T-helper 9 cell (primary cell): Measurements from ENCODE around the gene RBM5.

Source experiments
- DNase-seq: peaks from one replicate; pipeline ENCODE4 v3.0.0-alpha.2; 2020

The RBM5 gene

DNA sequence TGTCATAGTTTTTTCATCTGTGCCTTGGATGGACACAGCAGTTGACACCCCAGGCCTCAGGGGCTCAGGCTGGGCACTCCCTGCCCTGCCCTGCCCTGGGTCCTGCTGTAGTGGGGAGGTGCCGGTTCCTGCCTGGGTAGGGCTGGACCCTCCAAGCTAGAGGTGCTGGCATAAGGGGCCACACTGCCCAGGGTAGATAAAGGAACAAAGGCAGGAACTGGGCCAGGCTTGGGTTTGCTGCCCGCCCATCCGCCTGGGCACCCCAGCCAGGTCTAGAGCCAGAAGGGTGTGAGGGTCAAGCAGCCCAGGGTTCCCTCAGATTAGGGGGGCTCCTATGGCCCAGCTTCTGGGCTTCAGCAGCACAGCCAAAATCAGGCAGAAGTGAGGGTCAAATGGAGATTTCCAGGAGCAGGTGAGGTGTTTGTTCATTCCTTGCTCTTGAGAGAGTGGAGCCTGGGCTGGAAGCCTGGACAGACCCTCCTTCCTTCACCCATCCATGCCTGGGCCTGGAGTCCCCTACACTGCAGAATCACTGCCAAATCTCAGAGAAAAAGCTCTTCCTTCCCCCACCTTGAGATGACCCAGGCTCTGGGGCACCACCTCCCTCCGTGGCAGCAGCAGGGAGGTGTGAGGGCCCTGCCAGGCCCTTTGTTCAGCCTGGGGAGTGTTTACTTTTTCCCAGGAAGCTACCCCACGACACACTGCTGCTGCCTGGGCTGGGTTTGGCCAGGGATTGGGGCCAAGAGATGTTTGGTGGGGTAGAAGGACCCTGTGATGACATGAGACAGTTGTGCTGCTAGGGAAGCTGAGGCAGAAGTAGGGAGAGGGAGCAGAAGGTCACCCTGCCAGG, 73.5 kb downstream of the RBM5 start:
- no peak for DNase-seq

DNA sequence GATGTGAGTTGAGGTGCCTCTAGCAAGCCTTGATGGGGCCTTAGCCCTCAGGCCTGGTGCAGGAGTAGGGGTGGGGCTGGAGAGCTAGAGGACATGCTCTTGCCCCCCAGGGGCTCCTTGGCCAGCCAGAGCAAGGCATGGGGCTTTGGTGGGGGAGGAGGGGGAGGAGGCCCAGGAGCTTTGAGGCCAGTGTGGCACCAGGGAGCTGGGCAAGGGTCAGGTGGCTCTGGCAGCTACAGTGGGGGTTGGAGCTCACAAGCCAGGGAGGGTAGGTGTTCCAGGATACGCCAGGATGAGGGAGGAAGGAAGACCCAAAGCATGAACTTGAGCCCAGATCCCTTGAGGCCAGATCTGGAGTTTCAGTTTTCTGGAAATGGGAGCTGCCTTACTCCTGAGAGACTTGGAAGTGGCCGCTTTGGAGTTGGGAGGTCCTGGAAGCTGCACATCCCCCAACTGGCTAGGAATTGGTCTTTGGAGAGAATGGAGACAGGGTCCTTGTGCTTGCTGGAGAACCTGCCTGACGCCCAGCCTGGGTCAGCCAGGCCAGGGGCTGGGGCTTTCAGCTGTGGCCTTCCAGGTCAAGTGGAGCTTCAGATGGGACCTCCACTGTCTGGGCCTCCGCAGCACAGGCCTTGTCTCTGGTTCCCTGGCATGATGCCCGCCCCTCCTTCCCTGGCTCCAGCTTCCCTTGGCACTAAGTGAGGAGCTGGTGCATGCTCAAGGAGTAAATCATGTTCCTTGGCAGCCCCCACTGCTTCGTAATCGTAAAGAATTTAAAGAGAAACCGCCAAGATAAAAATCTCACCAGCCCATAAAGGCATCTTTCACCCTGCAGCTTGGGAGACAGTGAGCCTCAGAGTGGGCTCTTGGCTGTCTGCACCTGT, 75.1 kb downstream of the RBM5 start:
- DNase-seq, result no peak

GRCh38 chr3:50164481-50164880, 75.8 kb downstream of the RBM5 start:
- DNase-seq, result no peak

DNA sequence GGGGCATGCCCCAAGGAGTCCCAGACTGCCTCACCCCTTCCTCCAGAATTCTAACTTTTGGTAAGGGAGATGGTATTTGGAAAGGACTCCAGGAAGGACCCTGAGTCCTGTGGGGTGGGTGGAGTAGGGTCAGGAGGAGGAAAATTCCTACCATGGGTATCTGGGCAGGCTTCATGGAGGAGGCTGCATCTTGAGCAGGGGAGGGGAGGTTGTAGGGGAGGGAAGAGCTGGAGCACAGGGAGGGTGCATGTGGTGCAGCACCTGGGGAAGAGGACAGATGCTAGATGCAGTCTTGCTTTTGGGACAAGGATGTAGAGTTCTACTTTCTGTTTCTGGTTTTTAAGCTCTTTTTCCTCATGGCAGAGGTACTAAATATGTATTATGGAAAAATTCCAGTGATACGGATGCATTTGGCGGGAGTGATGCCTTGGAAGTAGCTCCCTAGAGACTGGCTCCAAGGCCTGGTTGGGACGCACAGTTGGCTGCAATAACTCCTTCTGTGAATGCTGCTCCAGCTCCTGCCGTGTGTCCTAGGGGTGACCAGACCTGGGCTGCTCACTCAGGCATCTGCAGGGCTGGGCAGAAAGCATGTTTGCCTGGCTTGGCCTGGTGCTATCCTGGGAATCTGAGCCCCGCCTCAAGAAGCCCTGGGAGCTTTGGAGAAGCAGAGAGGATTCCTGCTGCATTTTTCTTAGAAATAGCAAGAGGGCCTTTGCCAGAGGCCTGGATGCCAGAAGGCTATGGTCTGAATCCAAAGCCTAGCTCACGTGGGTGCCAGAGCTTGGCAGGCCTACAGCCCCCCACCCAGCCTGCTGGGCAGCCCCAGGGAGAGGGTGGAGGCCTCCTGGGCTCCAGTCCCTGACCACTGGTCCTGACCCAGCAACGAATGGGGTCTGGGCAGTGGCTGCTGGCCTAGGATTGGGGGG, 76.5 kb downstream of the RBM5 start:
- DNase-seq, result no peak

GRCh38 chr3:50165910-50166538, 77.3 kb downstream of the RBM5 start:
- DNase-seq, result no peak

DNA sequence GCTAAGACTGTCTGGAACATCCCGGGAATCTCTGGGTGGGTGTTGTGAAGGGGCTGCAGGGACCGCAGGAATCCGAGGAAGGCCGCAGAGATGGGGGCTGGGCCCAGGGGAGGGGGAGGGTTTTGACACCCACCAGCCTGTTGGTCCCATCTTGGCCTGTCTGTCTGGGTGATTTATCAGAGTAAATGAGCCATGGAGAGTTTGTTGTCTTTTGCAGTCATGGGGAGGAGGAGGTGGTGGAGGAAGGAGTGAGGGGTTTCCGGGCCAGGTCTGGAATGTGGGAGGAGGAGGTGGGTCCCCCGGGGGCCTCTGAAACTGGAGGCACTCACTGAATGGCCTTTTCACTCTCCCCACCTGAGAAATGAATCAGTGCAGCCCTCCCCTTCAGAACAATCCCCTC, 77.9 kb downstream of the RBM5 start:
- no peak for DNase-seq

DNA sequence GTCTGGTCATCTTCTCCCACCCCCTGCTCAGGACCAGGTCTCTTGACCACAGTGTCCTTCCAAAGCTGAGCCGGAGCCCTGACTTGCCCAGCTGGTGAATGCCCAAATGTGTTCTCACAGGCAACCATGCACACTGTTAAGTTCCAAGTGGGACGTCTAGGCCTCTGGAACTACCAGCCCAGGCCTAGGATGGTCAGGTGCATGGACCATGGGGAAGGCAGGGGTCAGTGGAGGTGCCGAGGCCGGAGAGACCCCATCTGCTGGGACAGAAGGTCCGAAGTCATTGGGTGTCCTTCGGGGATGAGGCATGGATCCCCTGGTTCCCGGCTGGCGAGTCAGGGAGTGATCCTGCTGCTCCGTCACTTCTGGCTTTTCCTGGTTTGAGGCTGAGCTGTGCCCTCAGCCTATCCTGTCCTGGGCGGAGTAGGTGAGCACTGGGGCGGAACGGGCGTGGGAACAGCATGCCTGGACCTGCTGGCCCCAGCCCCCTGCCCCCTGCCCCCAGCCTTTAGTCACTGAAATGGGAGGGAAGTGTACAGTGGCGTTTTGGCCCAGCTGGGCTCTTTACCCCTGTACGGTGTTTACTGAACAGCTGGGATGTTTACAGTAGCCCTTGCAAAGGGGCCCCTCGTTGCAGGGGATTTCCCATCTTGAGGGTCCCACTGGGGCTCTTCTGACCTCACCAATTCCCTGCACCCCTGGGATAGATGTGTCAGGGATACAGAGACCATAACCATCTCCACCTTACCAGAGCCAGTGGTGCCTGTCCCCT, 78.5 kb downstream of the RBM5 start:
- no peak for DNase-seq

DNA sequence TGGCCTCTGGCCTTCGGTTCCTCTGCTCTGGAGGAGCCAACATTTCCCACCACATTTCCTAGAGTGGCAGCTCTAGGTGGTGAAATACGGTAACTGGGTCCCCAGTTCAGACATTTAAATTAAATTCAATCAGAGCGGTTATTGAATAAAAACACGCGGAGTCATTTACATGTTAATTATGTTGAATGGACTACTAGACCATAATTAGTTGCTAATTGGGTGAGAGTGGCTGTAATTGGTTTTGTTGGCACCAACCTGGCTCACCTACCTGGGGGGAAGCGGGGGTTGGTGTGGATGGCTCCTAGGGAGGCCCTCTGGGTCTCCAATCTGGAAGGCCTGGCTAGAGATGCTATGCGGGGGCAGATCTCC, 79.1 kb downstream of the RBM5 start:
- no peak for DNase-seq

DNA sequence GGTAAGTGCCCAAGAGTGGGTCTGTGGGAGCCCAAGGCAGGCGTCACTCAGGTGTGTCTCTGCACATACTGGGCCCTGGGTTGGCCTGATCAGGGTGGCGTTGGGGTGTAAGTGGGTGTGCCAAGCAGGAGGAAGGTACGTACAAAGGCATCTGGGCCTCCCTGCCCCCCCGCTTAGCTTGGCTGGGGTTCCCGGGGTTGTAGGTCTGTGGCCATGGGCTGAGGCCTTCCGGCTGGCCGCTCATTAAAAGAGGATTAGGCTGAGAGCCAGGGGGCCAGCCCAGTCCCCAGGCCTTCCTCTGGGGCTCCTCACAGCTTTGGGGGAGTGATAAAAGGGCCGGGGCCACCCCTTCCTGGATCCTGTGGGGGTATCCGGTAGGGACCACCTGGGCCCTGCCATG, 79.7 kb downstream of the RBM5 start:
- no peak for DNase-seq
